ENCODE measurements around the gene MTFR1L.

GRCh38 chr1:25861316-25862286 is 41.8 kb downstream of the MTFR1L start:
- TF ChIP-seq CTCF (optimal IDR thresholded peaks at IDR 0.05 in 1 of 3, IDR thresholded peaks at IDR 0.05 in 1 of 3, conservative IDR thresholded peaks at IDR 0.05 in 1 of 3; ENCODE audit: extremely low read depth in 1 of 3, insufficient read depth in 2 of 3, low read length in 3 of 3): no peak
- no peak for TF ChIP-seq EZH2 (IDR thresholded peaks at IDR 0.05; ENCODE audit: low read length)
